Mesenchymal stem cell (in vitro differentiated cells and primary cell): ENCODE results near the gene METTL25B.
A peak's percentile ranks its signal among the peaks of the same experiment; 100 is the strongest.

Source experiments
- DNase-seq: peaks from one replicate; pipeline ENCODE4 v3.0.0-alpha.2; 2013
- H2AFZ ChIP-seq: one replicate; pipeline ENCODE4 v1.6.1; 2013; ENCODE audit warnings: low read depth, mild to moderate bottlenecking, control low read depth, inconsistent platforms, low read length, moderate library complexity
- H2AK5ac ChIP-seq: 2 replicates; pipeline ENCODE4 v1.6.1; 2013; ENCODE audit warnings: low read length, moderate library complexity, mild to moderate bottlenecking, inconsistent platforms; ENCODE audit not compliant: severe bottlenecking
- H2BK120ac ChIP-seq: one replicate; pipeline ENCODE4 v1.6.1; 2013; ENCODE audit warnings: low read depth, mild to moderate bottlenecking, inconsistent platforms, low read length, moderate library complexity
- H2BK12ac ChIP-seq, 2 experiments: one replicate each; pipeline ENCODE4 v1.6.1; 2013; ENCODE audit warnings: inconsistent platforms in 2 of 2, low read length in 2 of 2, mild to moderate bottlenecking in 2 of 2, moderate library complexity in 2 of 2, control low read depth in 1 of 2
- H2BK15ac ChIP-seq: one replicate; pipeline ENCODE4 v1.6.1; 2013; ENCODE audit warnings: mild to moderate bottlenecking, low read depth, inconsistent platforms; ENCODE audit not compliant: poor library complexity, severe bottlenecking
- H2BK5ac ChIP-seq: 2 replicates; pipeline ENCODE4 v1.6.1; 2013; ENCODE audit warnings: low read depth, mild to moderate bottlenecking, low read length, control low read depth, inconsistent platforms; ENCODE audit not compliant: poor library complexity, severe bottlenecking
- H3K14ac ChIP-seq, 2 experiments: one replicate each; pipeline ENCODE4 v1.6.1; 2013; ENCODE audit warnings: inconsistent platforms in 2 of 2, low read length in 2 of 2, control low read depth in 1 of 2, mild to moderate bottlenecking in 1 of 2, moderate library complexity in 1 of 2
- H3K18ac ChIP-seq, 2 experiments: one replicate each; pipeline ENCODE4 v1.6.1; 2013; ENCODE audit warnings: inconsistent platforms in 2 of 2, low read length in 2 of 2, control low read depth in 1 of 2, low read depth in 1 of 2, mild to moderate bottlenecking in 1 of 2
- H3K23ac ChIP-seq, 2 experiments: one replicate each; pipeline ENCODE4 v1.6.1; 2013; ENCODE audit warnings: inconsistent platforms in 2 of 2, low read length in 2 of 2, mild to moderate bottlenecking in 2 of 2, moderate library complexity in 2 of 2, control low read depth in 1 of 2
- H3K27ac ChIP-seq: 2 replicates; pipeline ENCODE4 v1.5.1; 2013; ENCODE audit warnings: mild to moderate bottlenecking, moderate library complexity, low read length, control low read depth, inconsistent platforms; ENCODE audit not compliant: poor library complexity, severe bottlenecking
- H3K27me3 ChIP-seq, 2 experiments: 2 replicates each; pipeline versions ENCODE4 v1.6.1 to v1.7.0; 2013; ENCODE audit warnings: low read length in 2 of 2, mild to moderate bottlenecking in 2 of 2, moderate library complexity in 2 of 2, control low read depth in 1 of 2, inconsistent platforms in 1 of 2; ENCODE audit not compliant: control insufficient read depth in 1 of 2, insufficient read depth in 1 of 2
- H3K36me3 ChIP-seq, 2 experiments: 2 replicates each; pipeline versions ENCODE4 v1.6.1 to v1.7.0; 2013; ENCODE audit warnings: low read length in 2 of 2, control low read depth in 1 of 2, inconsistent platforms in 1 of 2, low read depth in 1 of 2, mild to moderate bottlenecking in 1 of 2; ENCODE audit not compliant: insufficient read depth in 2 of 2, control insufficient read depth in 1 of 2
- H3K4ac ChIP-seq, 2 experiments: one replicate each; pipeline ENCODE4 v1.6.1; 2013; ENCODE audit warnings: inconsistent platforms in 2 of 2, low read length in 2 of 2, mild to moderate bottlenecking in 2 of 2, moderate library complexity in 2 of 2, control low read depth in 1 of 2, low read depth in 1 of 2
- H3K4me1 ChIP-seq: 2 replicates; pipeline ENCODE4 v1.6.1; 2013; ENCODE audit warnings: low read depth, low read length, control low read depth; ENCODE audit not compliant: control insufficient read depth, insufficient read depth
- H3K4me2 ChIP-seq: 2 replicates; pipeline ENCODE4 v1.6.1; 2013; ENCODE audit warnings: low read length, mild to moderate bottlenecking, inconsistent platforms; ENCODE audit not compliant: poor library complexity, severe bottlenecking
- H3K4me3 ChIP-seq, 2 experiments: 2 replicates each; pipeline versions ENCODE4 v1.5.1 to v1.7.0; 2013; ENCODE audit warnings: low read length in 2 of 2, mild to moderate bottlenecking in 2 of 2, control low read depth in 1 of 2, low read depth in 1 of 2; ENCODE audit not compliant: insufficient read depth in 1 of 2
- H3K79me1 ChIP-seq: replicated peaks from 2 replicates; pipeline ENCODE4 v1.6.1; 2013; ENCODE audit warnings: mild to moderate bottlenecking, control low read depth, low read length, inconsistent platforms; ENCODE audit not compliant: poor library complexity, severe bottlenecking
- H3K9ac ChIP-seq: 2 replicates; pipeline ENCODE4 v1.7.0; 2013; ENCODE audit warnings: mild to moderate bottlenecking, low read length, moderate library complexity
- H3K9me3 ChIP-seq: 2 replicates; pipeline ENCODE4 v1.7.0; 2013; ENCODE audit warnings: mild to moderate bottlenecking, low read length; ENCODE audit not compliant: control insufficient read depth
- H4K8ac ChIP-seq: one replicate; pipeline ENCODE4 v1.6.1; 2013; ENCODE audit warnings: inconsistent platforms, mild to moderate bottlenecking, low read length, moderate library complexity
- H4K91ac ChIP-seq: one replicate; pipeline ENCODE4 v1.6.1; 2013; ENCODE audit warnings: mild to moderate bottlenecking, low read length, inconsistent platforms
- WGBS: methylation state at CpG from one replicate; pipeline ENCODE4 v1.1.7; 2013; ENCODE audit warnings: mixed read lengths; 5-methylcytosine and 5-hydroxymethylcytosine counted together

The METTL25B gene

GRCh38 chr1:156696755-156697154 lies 31.5 kb upstream of the METTL25B start:
- H3K79me1 ChIP-seq: no peaks in the 10 kb centered on the region
- no peak overlapping the region for H3K18ac ChIP-seq
- no peak for DNase-seq
- H3K23ac ChIP-seq: no peak overlapping the region
- no peaks in the 10 kb centered on the region for H3K9me3 ChIP-seq
- H2AK5ac ChIP-seq: no peak overlapping the region
- peaks cover 18 to 40% of the 10 kb centered on the region in 2 experiments for H3K36me3 ChIP-seq
- no peak overlapping the region for H3K4ac ChIP-seq
- H3K14ac ChIP-seq: no peak overlapping the region
- H4K91ac ChIP-seq: no peak overlapping the region
- no peak overlapping the region for H2BK5ac ChIP-seq
- H2BK15ac ChIP-seq: no peak overlapping the region
- WGBS: 85% methylated on average over 8 of the region's 8 CpGs
- no peak overlapping the region for H2BK120ac ChIP-seq
- H4K8ac ChIP-seq: no peak overlapping the region
- H2AFZ ChIP-seq: peak overlapping the region; percentile 34
- H3K9ac ChIP-seq: no peak overlapping the region
- H3K4me1 ChIP-seq: peaks cover 30% of the 10 kb centered on the region
- H3K27me3 ChIP-seq: peaks cover 0 to 34% of the 10 kb centered on the region in 2 experiments
- no peak overlapping the region for H3K4me2 ChIP-seq
- no peak overlapping the region for H2BK12ac ChIP-seq
- no peak overlapping the region for H3K27ac ChIP-seq
- no peak overlapping the region for H3K4me3 ChIP-seq

- Histone ChIP-seq H3K9me3 (no peaks in the 10 kb centered on the region), H4K8ac (no peak overlapping the region)
- WGBS: 87% methylated on average over 8 of the region's 8 CpGs
Observed at GRCh38 chr1:156697481-156697880, 30.8 kb upstream of the METTL25B start.

GRCh38 chr1:156698995-156699394 lies 29.3 kb upstream of the METTL25B start:
- Histone ChIP-seq H3K14ac (peak overlapping the region in 1 of 2 experiments; percentile 8), H3K27me3 (peaks cover 0 to 18% of the 10 kb centered on the region in 2 experiments), H2AK5ac (no peak overlapping the region), H2BK120ac (no peak overlapping the region), H4K91ac (no peak overlapping the region), H2AFZ (no peak overlapping the region), H2BK15ac (no peak overlapping the region), H4K8ac (no peak overlapping the region), H3K9me3 (no peaks in the 10 kb centered on the region), H2BK5ac (no peak overlapping the region), H3K4me3 (no peak overlapping the region), H3K18ac (no peak overlapping the region), H3K23ac (no peak overlapping the region), H3K79me1 (no peaks in the 10 kb centered on the region), H3K4ac (no peak overlapping the region), H3K4me2 (no peak overlapping the region), H3K27ac (no peak overlapping the region), H3K9ac (no peak overlapping the region), H3K36me3 (peaks cover 18 to 42% of the 10 kb centered on the region in 2 experiments), H3K4me1 (peaks cover 19% of the 10 kb centered on the region), H2BK12ac (no peak overlapping the region)
- WGBS: 33% methylated on average over 1 of the region's 1 CpG
- no peak for DNase-seq

More at GRCh38 chr1:156697481-156697880, 30.8 kb upstream of the METTL25B start:
- Histone ChIP-seq H2BK5ac (no peak overlapping the region), H3K4me1 (peaks cover 24% of the 10 kb centered on the region), H3K18ac (no peak overlapping the region), H3K4me2 (no peak overlapping the region), H2BK12ac (no peak overlapping the region), H4K91ac (no peak overlapping the region), H3K14ac (no peak overlapping the region), H3K4me3 (no peak overlapping the region), H3K27ac (no peak overlapping the region), H3K36me3 (peaks cover 18 to 42% of the 10 kb centered on the region in 2 experiments), H3K23ac (no peak overlapping the region), H3K4ac (no peak overlapping the region), H2AFZ (no peak overlapping the region), H3K27me3 (peaks cover 0 to 27% of the 10 kb centered on the region in 2 experiments), H3K79me1 (no peaks in the 10 kb centered on the region), H3K9ac (no peak overlapping the region), H2AK5ac (no peak overlapping the region), H2BK15ac (no peak overlapping the region), H2BK120ac (no peak overlapping the region)
- no peak for DNase-seq

GRCh38 chr1:156700736-156701531 lies 27.3 kb upstream of the METTL25B start:
- Histone ChIP-seq H2BK5ac (no peak overlapping the region), H3K27ac (no peak overlapping the region), H3K9ac (peak overlapping the region; percentile 27), H2AFZ (no peak overlapping the region), H2BK15ac (no peak overlapping the region), H3K27me3 (peaks cover 0 to 34% of the 10 kb centered on the region in 2 experiments), H3K36me3 (peaks cover 18 to 42% of the 10 kb centered on the region in 2 experiments), H3K9me3 (no peaks in the 10 kb centered on the region), H3K4me1 (peaks cover 35% of the 10 kb centered on the region), H2BK120ac (no peak overlapping the region), H4K8ac (no peak overlapping the region), H2AK5ac (no peak overlapping the region), H3K4me2 (no peak overlapping the region), H2BK12ac (no peak overlapping the region), H3K4me3 (peak overlapping the region in 1 of 2 experiments; percentile 19), H3K18ac (peak overlapping the region in 1 of 2 experiments; percentile 5), H4K91ac (no peak overlapping the region), H3K79me1 (no peaks in the 10 kb centered on the region), H3K4ac (no peak overlapping the region), H3K14ac (no peak overlapping the region), H3K23ac (no peak overlapping the region)
- whole genome bisulfite sequencing: 10% methylated on average over 2 of the region's 8 CpGs
- no peak for DNase-seq
